OCI-LY3 (cell line): ENCODE data around the gene ULBP1.

Experiments used
- H2AFZ ChIP-seq: fragments of 200-600, 300-600 bp; shearing (Covaris generic); 2 replicates; pipeline ENCODE4 v1.6.0; 2014; ENCODE audit warnings: antibody characterized with exemption, low read depth, low read length
- H3K27ac ChIP-seq: fragments of 200-600, 300-600 bp; sonication (generic); 2 replicates; pipeline ENCODE4 v1.5.1; 2014; ENCODE audit warnings: mild to moderate bottlenecking, low read length, moderate library complexity, mixed read lengths
- H3K27me3 ChIP-seq: fragments of 200-600, 300-600 bp; sonication (generic); 2 replicates; pipeline ENCODE4 v1.6.1; 2014; ENCODE audit warnings: low read depth, low read length, mixed read lengths
- H3K36me3 ChIP-seq: fragments of 200-600, 300-600 bp; sonication (generic); replicated peaks from 2 replicates; pipeline ENCODE3; 2014; ENCODE audit warnings: low read depth, low read length, mixed read lengths
- H3K4me1 ChIP-seq: fragments of 300-600, 200-600 bp; sonication (generic); 2 replicates; pipeline ENCODE4 v1.6.1; 2014; ENCODE audit warnings: low read length, mixed read lengths
- H3K4me2 ChIP-seq: fragments of 200-600, 300-600 bp; sonication (generic); 2 replicates; pipeline ENCODE4 v1.6.1; 2014; ENCODE audit warnings: low read length, mixed read lengths
- H3K4me3 ChIP-seq: fragments of 300-600, 200-600 bp; sonication (generic); 2 replicates; pipeline ENCODE4 v1.5.1; 2014; ENCODE audit warnings: antibody characterized with exemption, mild to moderate bottlenecking, low read length, moderate library complexity
- H3K79me2 ChIP-seq: fragments of 300-600, 200-600 bp; shearing (Covaris generic); 2 replicates; pipeline ENCODE4 v1.6.1; 2014; ENCODE audit warnings: mild to moderate bottlenecking, low read length, mixed read lengths
- H3K9ac ChIP-seq: fragments of 300-600, 200-600 bp; shearing (Covaris generic); 2 replicates; pipeline ENCODE4 v1.6.0; 2014; ENCODE audit warnings: mild to moderate bottlenecking, low read length, moderate library complexity
- H3K9me3 ChIP-seq: fragments of 200-600, 300-600 bp; shearing (Covaris generic); 2 replicates; pipeline ENCODE4 v1.6.1; 2014; ENCODE audit warnings: low read length, mixed read lengths; ENCODE audit not compliant: insufficient read depth
- H4K20me1 ChIP-seq: fragments of 200-600, 300-600 bp; sonication (generic); 2 replicates; pipeline ENCODE4 v1.6.1; 2016; ENCODE audit warnings: low read length, mixed read lengths; ENCODE audit not compliant: insufficient read depth
- EZH2phosphoT487 ChIP-seq: fragments of 200-600 bp; shearing (Covaris generic); IDR thresholded peaks from 2 replicates; pipeline ENCODE4 v1.6.1; 2018; ENCODE audit warnings: antibody characterized with exemption, mixed run types, low read depth
- TF ChIP-seq, protein P1 (sequence below): fragments of 200-600, 300-600 bp; sonication (generic); IDR thresholded peaks from 2 replicates; pipeline ENCODE4 v1.5.1; 2014; ENCODE audit warnings: antibody characterized with exemption, low read length, low read depth

Gene ULBP1

DNA sequence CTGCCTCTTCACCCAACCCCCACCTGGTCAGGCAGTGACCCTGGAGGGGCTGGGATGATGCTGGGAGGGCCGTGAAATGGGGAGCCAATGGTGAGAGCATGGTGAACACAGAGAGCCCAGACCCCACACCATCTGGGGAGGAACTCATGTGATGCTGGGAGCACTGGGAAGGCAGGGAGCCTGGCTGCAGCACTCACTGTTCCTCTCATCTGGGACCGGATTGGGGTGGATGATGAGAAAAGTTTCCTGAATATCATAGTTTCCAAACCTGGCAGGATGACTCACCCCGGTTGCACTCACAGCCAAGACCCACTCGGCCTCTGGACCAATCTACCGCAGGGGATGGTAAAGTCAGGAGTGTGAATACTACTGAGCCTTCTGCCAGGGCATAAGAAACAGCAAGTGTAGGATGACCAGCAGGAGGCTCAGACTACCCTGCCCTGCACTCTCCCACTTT is 21.8 kb downstream of the ULBP1 start:
- no peak for TF ChIP-seq EZH2phosphoT487
- TF ChIP-seq, protein P1, sequence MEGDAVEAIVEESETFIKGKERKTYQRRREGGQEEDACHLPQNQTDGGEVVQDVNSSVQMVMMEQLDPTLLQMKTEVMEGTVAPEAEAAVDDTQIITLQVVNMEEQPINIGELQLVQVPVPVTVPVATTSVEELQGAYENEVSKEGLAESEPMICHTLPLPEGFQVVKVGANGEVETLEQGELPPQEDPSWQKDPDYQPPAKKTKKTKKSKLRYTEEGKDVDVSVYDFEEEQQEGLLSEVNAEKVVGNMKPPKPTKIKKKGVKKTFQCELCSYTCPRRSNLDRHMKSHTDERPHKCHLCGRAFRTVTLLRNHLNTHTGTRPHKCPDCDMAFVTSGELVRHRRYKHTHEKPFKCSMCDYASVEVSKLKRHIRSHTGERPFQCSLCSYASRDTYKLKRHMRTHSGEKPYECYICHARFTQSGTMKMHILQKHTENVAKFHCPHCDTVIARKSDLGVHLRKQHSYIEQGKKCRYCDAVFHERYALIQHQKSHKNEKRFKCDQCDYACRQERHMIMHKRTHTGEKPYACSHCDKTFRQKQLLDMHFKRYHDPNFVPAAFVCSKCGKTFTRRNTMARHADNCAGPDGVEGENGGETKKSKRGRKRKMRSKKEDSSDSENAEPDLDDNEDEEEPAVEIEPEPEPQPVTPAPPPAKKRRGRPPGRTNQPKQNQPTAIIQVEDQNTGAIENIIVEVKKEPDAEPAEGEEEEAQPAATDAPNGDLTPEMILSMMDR, result no peak
- H3K27ac ChIP-seq, result no peak overlapping the region
- no peaks in the 10 kb centered on the region for H4K20me1 ChIP-seq
- no peak overlapping the region for H3K4me2 ChIP-seq
- H3K9me3 ChIP-seq, result no peaks in the 10 kb centered on the region
- H3K27me3 ChIP-seq, result peaks cover 46% of the 10 kb centered on the region
- H3K4me3 ChIP-seq, result no peak overlapping the region
- H3K79me2 ChIP-seq, result no peaks in the 10 kb centered on the region
- H3K9ac ChIP-seq, result no peak overlapping the region
- H3K4me1 ChIP-seq, result peaks cover 4% of the 10 kb centered on the region; the same call in 1 of the 2 replicates
- H3K36me3 ChIP-seq, result no peaks in the 10 kb centered on the region
- H2AFZ ChIP-seq, result no peak overlapping the region

DNA sequence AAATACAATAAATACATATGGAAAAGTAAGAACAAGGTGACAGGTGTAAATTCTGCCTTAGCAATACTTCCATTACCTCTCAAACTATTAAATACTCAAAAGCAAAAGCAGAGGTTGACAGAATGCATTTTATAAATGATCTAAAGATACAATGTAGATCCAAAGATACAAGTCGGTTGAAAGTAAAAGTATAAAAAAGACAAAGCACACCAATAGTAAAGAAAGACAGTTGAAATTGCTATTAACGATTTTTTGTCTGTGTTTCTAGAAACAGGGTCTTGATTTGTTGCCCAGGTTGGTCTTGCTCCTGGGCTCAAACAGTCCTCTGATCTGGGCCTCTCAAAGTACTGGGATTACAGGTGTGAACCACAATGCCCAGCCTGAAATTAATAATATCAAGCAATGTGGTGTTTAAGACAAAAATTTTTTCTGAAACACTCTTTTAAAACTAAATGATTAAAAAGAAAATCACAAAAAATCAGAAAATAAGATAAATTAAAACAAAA is 23.9 kb downstream of the ULBP1 start:
- H3K27ac ChIP-seq, result no peak overlapping the region
- no peaks in the 10 kb centered on the region for H3K9me3 ChIP-seq
- no peak overlapping the region for H3K4me2 ChIP-seq
- H2AFZ ChIP-seq, result no peak overlapping the region
- peaks cover 53% of the 10 kb centered on the region for H3K27me3 ChIP-seq
- no peaks in the 10 kb centered on the region for H4K20me1 ChIP-seq
- peaks cover 8% of the 10 kb centered on the region; the same call in 1 of the 2 replicates for H3K4me1 ChIP-seq
- TF ChIP-seq, protein P1, result no peak
- no peak for TF ChIP-seq EZH2phosphoT487
- no peaks in the 10 kb centered on the region for H3K79me2 ChIP-seq
- no peak overlapping the region for H3K4me3 ChIP-seq
- no peak overlapping the region for H3K9ac ChIP-seq
- H3K36me3 ChIP-seq, result no peaks in the 10 kb centered on the region

DNA sequence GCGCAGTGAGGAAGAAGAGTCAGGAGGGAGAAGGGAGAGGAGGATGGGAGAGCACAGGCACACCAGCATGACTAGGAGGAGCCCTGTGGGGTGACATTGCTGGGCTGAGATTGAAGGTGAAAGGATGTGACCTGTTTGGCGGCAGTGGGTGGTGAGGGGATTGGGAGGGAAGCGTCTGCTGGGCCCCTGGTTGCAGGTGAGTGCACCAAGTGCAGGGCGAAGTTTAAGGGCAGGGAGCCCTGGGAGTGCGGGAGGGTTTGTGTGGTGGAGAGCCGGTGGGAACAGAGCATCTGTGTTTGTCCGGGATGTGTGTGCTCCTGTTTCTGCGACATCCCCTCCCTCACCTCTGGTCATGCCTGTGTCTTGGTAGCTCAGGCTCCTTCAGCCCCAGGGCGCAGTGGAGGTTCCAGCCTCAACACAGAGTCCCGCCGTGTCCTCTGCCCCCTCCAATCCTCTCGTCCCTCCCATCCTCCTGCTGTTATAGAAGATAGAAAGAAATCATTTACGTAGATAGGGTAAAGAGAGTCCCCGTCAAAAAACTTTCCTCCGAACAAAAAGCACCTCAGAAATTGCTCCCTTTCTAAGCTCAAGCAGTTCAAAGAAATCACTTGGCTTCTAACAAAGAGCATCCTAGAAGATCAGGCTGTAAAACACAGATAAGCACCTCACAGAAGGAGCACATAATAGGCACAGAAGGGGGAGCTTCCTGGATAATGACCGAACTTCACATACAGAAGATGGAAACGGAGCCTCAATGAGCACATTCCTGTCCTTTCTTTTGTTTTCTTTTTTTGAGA is 25.0 kb downstream of the ULBP1 start:
- TF ChIP-seq, protein P1, result no peak
- no peak for TF ChIP-seq EZH2phosphoT487
- Histone ChIP-seq H3K27me3 (peaks cover 52% of the 10 kb centered on the region), H4K20me1 (no peaks in the 10 kb centered on the region), H3K79me2 (no peaks in the 10 kb centered on the region), H3K9ac (no peak overlapping the region), H2AFZ (no peak overlapping the region), H3K4me3 (no peak overlapping the region), H3K4me2 (no peak overlapping the region), H3K9me3 (no peaks in the 10 kb centered on the region), H3K4me1 (peaks cover 8% of the 10 kb centered on the region; the same call in 1 of the 2 replicates), H3K27ac (no peak overlapping the region), H3K36me3 (no peaks in the 10 kb centered on the region)

DNA sequence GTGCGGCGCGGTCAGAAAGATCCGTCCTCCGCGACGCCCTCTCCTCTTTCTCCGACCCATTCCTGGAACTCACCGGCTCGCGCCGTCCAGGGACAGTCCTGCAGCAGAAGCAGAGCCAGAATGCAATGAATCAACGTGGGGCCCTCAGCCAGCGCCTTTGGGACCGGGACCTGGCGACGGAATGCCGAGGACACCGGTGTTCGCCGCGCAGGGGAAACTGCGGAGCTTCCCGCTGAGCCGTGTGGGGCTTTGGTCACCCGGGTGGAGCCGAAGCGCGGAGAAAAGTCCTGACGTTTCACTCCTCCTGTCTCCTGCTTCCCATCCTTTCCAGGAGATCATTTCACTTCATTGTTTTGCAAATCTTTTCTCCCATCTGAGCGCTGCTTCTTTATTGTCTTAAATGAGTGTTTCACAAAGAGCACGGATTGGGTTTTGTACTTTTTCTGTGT is 26.5 kb downstream of the ULBP1 start:
- TF ChIP-seq, protein P1, result no peak
- no peak for TF ChIP-seq EZH2phosphoT487
- Histone ChIP-seq H3K9ac (no peak overlapping the region), H3K4me2 (peak overlapping the region; percentile 97), H3K36me3 (no peaks in the 10 kb centered on the region), H3K79me2 (no peaks in the 10 kb centered on the region), H2AFZ (no peak overlapping the region), H4K20me1 (no peaks in the 10 kb centered on the region), H3K27me3 (peaks cover 49% of the 10 kb centered on the region), H3K4me3 (peak overlapping the region; percentile 94), H3K27ac (no peak overlapping the region), H3K4me1 (peaks cover 8% of the 10 kb centered on the region; the same call in 1 of the 2 replicates), H3K9me3 (no peaks in the 10 kb centered on the region)
